NT2/D1 (cell line): ENCODE results near the gene ATP6V1G3.

ENCODE experiments used
- SUZ12 ChIP-seq: IDR thresholded peaks from 2 replicates; pipeline ENCODE4 v1.6.1; 2011; ENCODE audit not compliant: insufficient read length, insufficient read depth; ENCODE audit errors: extremely low read depth
- YY1 ChIP-seq: IDR thresholded peaks from 2 replicates; pipeline ENCODE4 v1.6.1; 2011; ENCODE audit not compliant: insufficient read length, insufficient read depth
- ZNF274 ChIP-seq: IDR thresholded peaks from 2 replicates; pipeline ENCODE4 v1.6.1; 2011; ENCODE audit warnings: mild to moderate bottlenecking, low read depth, low read length

DNA sequence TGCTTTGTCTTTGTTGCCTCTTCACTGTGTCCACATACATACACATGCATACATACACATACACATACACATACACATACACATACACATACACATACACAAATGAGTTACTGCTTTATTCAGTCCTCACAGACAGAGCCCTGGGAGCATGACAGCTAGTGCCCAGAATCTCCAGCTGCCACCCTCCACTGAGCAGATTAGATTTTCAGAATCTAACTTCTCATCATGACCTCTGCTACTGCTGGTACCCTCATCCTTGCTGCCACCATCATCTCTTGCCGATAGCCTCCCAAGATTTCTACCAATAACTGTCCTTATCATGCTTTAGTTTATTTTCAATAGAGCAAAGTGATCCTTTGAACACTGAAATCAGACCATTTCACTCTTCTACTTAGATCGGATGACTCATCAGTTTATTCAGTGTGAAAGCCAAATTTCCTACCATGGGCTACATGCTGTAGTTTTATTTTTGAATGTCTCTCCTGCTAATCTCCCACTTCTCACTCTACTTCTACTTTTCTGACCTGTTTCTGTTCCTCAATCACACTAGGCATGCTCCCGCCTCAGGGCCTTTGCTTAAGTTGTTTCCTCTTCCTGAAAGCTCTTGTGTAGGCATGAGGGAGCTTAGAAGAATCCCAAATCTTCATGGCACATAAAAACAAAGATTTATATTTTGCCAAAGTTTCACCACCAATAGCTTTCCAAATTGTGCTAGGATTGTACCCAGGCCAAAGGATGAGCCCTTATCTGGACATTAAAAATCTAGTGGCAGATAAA, 43.0 kb downstream of the ATP6V1G3 start:
- TF ChIP-seq ZNF274 (no peak), SUZ12 (no peak), YY1 (no peak)
